ENCODE measurements around the gene PHLDA3. TPM values are rescaled to one million over a fixed set of nuclear protein-coding genes. Genes with fewer than 3 reads are reported as not detected.
A peak's percentile ranks its signal among the peaks of the same experiment; 100 is the strongest.

Gene PHLDA3
- 9.8 TPM for total RNA-seq

DNA sequence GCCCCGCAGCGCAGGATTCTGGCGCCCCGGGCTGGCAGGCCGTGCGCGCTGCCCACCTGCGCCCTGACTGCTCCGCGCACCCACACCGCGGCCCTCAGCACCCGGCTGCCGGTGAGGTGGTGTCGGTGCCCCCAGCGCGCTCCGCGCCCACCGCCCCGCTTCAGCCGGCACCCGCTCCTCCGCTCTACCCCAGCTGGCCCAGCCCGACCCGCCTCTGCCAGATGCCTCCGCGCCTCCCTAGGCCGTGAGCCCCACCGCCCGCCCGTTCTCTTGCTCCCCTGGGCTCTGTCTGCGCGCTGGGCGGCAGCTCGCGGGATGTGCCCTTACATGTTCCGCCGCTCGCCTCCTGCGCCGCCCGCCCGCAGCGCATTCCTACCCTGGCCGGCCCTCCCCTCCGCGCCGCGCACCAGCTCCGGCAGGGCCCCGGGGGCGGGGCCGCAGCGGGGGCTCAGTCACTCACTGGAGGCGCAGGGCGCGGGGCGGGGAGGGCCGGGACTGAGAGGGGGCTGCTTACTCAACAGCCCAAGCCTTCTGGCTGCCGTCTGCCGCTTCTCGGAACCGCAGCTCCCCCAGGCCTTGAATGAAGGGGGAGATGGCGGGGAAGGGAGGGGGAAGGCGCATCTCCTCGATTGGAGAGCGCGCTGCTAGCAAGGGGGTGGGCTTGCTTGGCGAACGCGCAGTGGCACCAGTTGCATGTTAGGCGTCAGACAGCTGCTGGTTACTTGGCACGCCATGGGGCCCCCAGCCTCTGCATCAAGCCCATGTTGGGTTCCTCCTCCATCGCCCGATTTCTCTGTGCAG, at the start of gene PHLDA3:
PHLDA3 (minus strand) TSS at position 345 of the 801 bp plus-strand sequence. CDS start 402 bp downstream, outside the sequence.
- peak; percentile 86 for DNase-seq

DNA sequence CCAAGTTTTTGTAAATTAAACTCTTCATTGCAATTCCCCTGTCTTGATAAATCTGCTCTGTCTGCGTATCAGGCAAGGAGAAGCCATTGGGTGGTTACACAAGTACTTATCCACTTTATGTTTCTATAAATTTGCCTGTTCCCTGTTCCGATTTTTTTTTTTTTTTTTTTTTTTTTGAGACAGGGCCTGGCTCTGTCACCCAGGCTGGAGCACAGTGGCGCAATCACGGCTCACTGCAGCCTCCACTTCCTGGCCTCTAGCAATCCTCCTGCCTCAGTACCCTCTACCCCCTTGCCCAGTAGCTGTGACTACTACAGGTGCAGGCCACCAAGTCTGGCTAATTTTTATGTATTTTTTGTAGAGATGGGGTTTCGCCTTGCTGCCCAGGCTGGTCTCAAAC, 49.1 kb upstream of the PHLDA3 start:
- no peak for DNase-seq

DNA sequence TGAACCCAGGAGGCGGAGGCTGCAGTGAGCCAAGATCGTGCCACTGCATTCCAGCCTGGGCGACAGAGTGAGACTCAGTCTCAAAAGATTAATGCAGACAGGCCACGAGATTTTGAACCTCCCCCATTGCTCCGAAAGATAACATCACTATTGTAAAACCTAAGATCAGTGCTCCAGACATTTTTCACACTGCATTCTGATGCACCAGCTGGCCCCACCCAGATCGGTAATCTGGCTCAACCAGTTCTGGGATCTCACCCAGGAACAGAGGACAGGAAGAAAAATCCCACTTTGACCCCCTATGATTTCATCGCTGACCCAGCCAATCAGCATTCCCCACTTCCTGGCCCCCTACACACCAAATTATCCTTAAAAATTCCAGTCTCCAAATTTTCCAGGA, 48.6 kb upstream of the PHLDA3 start:
- DNase-seq: no peak

DNA sequence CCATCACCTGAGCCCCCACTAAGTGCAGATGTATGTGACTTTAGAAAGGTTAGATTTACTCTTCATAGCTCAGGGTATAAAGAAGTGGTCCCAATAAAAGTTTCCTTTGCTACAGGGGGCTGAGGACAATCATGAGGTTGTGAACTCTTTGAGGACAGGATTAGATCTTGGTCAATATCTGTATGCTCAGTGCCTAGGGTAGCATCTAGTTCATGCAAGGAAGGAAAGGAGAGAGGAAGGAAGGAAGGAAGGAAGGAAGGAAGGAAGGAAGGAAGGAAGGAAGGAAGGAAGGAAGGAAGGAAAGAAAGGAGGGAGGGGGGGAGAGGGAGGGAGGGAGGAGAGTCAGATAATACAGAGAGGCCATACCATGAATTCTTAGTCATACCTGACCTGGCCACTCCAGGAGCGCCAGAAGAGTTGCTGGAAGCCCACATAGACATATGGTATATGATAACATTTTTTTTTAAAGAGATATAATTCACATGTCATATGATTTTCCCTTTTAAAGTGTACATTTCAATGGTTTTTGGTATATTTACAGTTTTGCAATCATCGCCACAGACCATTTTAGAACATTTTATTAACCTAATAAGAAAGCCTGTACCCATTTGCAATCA, 47.6 kb upstream of the PHLDA3 start:
- DNase-seq: no peak

DNA sequence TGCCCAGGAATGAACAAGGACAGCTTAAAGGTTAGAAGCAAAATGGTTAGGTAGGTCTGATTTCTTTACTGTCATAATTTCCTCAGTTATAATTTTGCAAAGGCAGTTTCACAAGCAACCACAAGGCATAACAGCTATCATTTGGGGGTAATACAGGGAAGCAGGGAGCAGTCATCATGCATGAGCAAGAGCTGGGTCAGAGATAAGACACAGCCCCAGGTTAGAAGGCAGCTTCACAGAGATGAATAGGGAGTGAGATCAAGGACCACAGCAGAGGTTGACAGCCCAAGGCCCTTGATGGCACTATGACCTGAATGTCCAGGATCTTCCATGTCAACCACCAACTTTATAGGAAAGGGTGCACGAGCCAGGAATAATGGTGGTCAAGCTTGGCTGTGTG, 46.9 kb upstream of the PHLDA3 start:
- DNase-seq: no peak

DNA sequence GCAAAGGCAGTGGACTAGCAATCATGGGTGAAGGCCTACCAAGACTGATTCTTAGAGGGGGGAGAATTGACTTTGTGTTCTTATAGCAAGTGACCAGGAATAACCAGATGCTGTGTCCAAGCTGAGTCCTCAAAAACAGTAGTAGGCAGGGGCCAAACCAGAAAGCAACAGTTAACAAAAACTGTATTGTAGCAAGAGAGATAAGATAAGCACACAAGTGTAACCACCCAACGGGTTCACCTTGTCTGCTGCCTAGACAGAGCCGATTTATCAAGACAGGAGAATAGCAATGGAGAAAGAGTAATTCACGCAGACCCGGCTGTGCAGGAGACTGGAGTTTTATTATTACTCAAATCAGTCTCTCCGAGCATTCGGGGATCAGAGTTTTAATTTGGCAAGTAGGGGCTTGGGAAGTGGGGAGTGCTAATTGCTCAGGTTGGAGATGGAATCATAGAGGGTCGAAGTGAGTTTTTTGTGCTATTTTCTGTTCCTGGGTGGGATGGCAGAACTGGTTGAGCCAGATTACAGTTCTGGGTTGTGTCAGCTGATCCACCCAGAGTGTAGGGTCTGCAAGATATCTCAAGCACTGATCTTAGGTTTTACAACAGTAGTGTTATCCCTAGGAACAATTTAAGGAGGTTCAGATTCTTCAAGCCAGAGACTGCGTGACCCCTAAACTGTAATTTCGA, 46.2 kb upstream of the PHLDA3 start:
- no peak for DNase-seq

DNA sequence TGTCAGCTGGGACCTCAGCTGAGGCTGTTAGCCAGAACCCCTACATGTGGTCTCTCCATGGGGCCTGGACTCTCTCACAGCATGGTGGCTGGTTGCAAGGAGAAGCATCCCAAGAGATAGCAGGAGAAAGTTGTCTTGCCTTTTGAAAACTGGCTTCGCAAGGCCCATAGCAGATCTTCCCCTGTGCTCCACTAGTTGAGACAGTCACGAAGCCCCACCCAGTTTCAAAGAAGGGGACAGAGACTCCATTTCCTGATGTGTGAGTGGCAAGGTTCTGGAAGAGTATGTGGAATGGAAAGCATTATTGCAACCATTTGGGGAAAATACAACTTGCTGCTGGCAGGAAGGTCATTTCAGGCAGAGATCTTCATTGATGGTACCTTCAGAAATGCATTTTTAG, 45.5 kb upstream of the PHLDA3 start:
- DNase-seq: no peak

DNA sequence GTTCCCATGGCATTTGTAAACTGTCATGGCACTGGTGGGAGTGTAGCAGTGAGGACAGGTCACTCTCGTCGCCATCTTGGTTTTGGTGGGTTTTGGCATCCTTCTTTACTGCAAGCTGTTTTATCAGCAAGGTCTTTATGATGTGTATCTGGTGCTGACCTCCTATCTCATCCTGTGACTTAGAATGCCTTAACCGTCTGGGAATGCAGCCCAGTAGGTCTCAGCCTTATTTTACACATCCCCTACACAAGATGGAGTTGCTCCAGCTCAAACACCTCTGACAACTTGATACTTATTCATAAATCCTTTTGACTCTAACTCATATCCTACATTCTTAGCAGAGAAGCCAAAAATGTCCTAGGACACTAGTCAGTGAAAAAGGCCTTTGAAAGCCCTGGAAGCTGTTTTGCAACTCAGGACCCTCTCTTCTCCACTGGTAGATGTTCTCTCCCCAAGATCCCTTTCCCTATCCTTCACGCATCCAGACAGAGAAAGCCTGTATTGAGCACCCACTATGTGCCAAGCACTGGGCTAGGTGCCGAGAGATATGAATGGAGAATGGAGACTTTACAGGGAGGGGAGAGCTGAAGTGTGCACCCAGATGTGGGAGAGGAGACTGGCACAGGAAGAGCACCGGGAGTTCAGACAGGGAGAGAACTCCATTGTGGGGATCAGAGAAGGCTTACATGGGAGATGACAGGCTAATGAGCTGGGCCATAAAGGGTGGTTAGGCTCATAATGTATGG, 44.7 kb upstream of the PHLDA3 start:
- DNase-seq: no peak

DNA sequence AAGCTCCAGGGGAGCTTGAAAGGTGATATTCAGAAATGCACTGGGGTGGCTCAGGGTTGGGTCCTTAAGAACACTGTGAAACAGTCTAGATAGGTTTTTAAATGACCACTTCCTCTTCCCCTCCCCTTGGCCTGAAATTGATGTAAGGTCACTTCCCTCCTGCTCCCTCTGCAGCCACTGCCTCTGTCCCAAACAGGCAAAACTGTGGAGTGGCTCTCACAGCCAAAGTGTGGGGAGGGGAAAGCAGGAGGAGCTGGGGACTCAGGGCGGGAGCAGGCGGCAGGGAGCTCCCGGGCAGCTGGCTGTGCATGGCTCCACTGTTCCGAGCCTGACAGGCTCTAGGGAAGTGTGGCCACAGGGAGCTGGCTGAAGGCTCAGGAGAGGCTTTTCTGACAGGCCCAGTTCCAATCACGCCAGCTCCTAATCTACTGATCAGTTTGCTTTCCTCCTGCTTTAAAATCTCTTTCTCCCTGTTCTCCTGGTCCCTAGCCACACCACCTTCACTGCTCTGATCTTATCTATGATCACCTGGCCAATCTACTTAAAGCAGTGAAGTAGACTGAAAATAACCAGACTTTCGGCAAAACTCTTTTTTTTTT, 43.1 kb upstream of the PHLDA3 start:
- peak; percentile 51 for DNase-seq

DNA sequence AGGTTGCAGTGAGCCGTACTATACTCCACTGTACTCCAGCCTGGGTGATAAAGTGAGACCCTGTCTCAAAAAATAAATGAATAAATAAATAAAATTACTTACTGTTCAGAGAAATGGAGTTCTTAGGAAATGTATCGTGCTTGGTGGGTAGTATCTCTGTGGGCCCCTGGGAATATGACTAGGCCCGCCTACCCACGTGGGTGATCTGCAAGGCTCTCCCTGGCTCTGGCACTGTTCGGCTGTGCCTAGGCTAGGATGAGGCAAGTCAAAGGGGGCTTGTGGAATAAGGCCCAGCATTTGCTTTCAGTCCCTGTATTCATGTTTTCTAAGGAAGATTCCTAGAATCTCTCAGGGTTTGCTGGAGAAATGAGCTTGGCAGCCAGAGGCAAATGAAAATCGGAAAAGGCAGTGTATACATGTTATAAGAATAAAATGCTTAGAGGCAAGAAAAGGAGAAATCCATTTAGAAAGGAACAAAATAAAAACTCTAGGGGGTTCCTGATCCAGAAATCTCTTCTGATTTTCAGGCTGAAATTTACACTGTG, 42.5 kb upstream of the PHLDA3 start:
- no peak for DNase-seq

DNA sequence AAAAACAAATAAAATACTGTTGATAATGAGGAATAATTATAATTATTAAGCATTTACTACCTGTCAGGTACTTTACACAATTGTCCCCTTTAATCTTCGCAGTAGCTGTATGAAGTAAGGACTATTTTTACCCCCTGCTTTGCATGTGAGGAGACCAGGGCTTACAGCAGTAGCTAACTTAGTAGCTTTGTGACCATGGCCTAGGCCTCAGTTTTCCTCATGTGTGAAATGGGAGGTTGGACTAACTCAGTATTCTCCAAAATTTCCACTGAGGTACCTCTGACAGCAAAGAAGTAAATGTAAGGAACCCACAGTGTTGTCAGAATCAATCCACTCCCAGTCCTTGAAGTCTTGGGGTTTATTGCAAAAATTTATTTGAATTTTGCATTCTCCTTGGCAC, 41.7 kb upstream of the PHLDA3 start:
- no peak for DNase-seq

DNA sequence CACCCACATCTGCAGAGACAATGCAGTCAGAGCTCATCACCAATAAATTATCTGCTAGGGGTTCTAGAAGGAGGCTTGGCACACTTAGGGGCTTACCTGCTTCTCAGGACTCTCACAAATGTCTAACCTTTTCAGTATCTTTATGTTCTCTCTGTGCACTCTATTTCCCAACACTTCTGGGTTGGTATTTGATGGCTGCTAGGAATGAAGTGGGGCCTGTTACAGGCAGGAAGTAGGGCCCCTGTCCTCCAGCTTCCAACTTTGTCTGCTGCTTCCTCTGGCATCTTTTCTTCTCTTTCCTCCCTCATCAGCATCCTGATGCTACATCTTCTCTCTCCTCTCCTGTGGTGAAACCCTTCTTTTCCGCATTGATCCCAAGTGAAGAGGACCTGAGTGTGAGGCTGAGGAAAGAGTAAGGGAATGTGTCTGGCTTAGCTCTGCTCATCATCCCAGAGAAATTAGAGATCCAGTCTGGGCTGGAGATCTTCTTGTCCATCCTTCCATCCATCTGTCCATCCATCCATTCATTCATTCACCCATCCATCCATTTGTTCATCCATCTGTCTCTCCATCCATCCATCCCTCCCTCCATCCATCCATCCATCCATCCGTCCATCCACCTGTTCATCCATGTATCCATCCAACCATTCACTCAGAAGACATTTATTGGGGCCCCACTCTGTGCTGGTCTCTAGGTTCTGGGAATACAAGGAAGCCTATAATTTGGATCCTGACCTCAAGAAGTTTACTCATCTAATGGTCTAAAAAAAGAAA, 40.8 kb upstream of the PHLDA3 start:
- no peak for DNase-seq

DNA sequence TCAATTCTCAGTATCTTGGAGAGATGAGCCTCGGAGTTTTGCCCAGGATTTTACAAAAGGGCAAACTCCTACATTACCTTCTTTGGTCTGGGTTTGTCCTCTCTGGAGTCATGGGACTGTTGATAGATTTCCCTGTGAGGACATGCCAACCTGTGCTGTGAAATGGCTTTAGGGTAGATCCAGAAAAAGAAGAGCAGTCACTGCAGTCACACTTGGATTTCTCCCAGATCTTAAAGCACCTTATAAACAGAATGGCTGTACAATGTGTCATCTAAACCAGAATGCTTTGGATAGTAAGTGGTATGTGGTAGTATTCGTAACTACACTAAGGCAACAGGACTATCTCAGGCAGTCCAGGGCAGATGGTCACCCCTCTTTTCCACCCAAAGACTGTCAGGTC, 39.8 kb upstream of the PHLDA3 start:
- no peak for DNase-seq

DNA sequence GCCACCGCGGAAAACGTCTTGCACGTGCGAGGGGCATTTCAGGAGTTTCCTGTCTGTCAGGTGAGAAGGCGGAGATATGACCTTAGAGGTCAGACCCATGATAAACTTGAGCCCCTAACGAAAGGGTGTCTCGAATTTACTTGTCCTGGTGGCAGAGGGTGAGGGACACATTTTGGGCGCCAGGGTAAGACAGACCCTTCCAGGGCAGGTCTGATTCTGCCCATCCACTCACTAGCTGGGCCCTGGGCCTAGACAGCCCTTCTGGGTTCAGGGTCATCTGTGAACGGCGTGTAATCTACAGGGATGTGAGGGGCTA, 38.3 kb upstream of the PHLDA3 start:
- no peak for DNase-seq

DNA sequence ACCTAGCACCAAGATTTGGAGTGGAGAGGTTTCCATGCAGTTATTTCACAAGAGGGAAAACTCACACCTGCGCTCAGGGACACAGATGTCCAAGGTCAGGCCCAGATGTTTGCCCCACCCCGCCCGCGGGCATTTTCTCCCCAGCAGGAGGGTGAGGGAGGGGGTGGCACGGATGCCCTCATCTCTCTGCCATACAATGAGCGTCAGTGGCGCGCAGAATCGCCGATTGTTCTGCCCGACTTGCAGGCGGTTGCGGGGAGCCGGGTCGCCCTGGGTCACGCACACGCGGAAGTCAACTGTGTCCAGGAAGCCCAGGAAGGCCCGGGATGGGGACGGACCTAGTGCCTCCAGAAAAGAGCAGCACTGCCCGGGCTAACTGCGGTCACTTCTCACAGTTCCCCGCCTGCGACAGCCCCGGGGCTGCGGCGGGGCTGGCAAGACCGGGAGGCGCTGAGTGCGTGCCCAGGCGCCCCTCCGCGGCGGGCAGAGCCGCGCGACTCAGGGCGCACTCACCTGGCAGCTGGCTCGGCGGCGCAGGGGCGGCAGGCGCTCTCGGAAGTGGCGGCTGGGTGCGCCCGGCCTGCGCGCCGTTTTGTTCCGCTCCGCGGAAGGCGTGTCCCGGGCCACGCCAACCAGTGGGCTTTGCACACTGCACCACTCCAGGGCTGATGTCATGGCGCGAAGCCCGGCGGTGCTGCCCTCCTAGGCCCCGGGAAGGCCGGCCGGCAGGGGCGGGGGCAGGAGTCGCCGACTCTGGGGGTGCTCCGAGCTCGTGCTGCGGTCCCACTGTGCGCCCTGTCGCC, 37.8 kb upstream of the PHLDA3 start, which contains the start of gene CSRP1:
CSRP1 (minus strand) TSS at position 567 of the 803 bp plus-strand sequence. CDS start 10,820 bp downstream, outside the sequence.
- DNase-seq: peak; percentile 80

DNA sequence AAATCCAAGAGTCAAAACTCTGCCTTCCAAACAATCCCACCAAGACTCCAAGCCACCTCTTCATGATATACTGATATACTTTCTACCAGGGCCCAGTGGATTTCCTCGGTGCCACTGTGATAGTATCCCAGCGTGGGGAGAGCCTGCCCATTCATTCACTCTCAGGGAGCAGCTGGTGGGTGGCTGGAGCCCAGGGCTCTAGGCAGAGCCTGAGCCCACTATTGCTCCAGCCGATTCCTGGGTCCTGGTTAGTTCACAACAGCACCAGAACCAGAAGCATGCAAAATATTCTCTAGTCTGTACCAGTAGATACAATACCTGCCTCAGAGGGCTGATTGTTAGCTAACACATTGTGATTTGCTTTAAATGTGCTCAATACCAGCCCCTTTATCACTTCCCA, 37.1 kb upstream of the PHLDA3 start:
- DNase-seq: no peak

DNA sequence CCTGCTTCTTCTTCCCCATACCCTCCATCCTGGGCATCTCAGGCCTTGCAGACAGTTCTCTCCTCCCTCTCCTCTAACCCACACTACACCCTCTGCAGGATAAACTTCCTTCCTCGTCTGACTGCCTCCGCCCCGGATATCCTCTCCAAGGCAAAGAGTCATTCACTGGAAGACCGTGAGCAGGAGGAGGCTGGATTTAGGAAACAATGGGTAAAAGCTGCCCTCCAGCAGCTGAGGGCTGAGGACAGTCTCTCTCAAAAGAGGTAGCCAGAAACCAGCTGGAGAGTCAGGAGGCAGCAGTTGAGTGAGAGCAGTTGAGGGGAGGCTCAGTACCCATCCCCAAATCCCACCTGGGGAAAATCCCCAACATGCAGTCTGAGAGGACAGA, 36.5 kb upstream of the PHLDA3 start:
- DNase-seq: no peak

DNA sequence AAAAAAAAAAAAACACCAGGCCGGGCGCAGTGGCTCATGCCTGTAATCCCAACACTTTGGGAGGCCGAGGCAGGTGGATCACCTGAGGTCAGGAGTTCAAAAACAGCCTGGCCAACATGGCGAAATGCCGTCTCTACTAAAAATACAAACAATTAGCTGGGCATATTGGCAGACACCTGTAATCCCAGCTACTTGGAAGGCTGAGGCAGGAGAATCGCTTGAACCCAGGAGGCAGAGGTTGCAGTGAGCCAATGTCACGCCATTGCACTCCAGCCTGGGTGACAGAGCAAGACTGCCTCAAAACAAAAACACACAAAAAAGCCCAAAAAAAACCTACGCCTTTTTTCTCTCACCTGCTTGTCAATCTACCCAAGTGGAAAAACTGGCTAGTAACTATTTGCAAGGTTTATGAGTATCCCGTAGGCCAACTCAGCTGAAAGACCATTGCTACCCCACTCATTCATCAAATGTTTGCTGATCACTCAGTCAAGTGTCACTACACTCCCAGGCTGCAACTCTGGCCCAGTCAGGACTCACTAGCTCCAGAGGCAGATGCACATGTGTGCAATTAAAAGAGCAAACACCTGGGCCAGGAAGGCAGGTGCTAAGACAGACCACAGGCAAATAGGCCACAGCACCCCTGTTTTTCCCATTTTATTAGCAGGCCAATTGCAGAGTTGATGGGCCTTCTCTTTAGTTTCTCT, 36.0 kb upstream of the PHLDA3 start:
- no peak for DNase-seq

DNA sequence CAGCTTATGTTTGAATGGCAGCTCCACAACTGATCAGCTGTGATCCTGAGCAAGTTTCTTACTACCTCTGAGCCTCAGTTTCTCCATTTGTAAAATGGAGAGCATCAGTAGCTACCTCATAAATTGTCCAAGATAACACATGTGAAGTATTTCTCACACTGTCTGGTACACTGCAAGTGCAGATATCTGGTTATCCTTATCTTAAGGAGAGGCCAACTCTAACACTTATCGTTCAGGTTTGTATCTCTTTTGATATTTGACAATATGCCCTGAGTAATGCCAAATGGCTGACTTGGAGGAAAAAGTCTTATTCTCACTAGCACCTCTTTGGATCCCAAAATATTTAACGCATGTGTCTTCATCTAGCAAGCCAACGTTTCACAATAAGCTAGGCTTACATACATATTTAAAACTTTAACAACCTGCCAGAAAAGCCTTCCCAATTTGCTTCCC, 35.2 kb upstream of the PHLDA3 start:
- no peak for DNase-seq

Measured in occipital lobe (tissue), 2 donors.